GM06990 (cell line): ENCODE results near the gene ADAMTS9.

ENCODE experiments used
- DNase-seq: peaks from one replicate; pipeline ENCODE4 v3.0.0-alpha.2; 2011; ENCODE audit not compliant: insufficient read length; ENCODE audit errors: extremely low read depth
- H3K27me3 ChIP-seq: replicated peaks from 2 replicates; pipeline ENCODE4 v1.6.0; 2011; ENCODE audit warnings: low read length; ENCODE audit not compliant: control insufficient read depth, insufficient read depth
- H3K36me3 ChIP-seq: 2 replicates; pipeline ENCODE4 v1.5.1; 2011; ENCODE audit warnings: low read length; ENCODE audit not compliant: control insufficient read depth, insufficient read depth
- H3K4me3 ChIP-seq: replicated peaks from 2 replicates; pipeline ENCODE4 v1.5.1; 2011; ENCODE audit warnings: low read depth, mild to moderate bottlenecking, control low read depth, low read length
- TF ChIP-seq, protein P1 (sequence below): IDR thresholded peaks from 2 replicates; pipeline ENCODE4 v1.5.1; 2011; ENCODE audit warnings: low read length, control low read depth, mild to moderate bottlenecking, inconsistent platforms; ENCODE audit not compliant: insufficient read depth, poor library complexity, severe bottlenecking

ADAMTS9 gene

GRCh38 chr3:64552160-64552559, 135.6 kb downstream of the ADAMTS9 start:
- TF ChIP-seq, protein P1, sequence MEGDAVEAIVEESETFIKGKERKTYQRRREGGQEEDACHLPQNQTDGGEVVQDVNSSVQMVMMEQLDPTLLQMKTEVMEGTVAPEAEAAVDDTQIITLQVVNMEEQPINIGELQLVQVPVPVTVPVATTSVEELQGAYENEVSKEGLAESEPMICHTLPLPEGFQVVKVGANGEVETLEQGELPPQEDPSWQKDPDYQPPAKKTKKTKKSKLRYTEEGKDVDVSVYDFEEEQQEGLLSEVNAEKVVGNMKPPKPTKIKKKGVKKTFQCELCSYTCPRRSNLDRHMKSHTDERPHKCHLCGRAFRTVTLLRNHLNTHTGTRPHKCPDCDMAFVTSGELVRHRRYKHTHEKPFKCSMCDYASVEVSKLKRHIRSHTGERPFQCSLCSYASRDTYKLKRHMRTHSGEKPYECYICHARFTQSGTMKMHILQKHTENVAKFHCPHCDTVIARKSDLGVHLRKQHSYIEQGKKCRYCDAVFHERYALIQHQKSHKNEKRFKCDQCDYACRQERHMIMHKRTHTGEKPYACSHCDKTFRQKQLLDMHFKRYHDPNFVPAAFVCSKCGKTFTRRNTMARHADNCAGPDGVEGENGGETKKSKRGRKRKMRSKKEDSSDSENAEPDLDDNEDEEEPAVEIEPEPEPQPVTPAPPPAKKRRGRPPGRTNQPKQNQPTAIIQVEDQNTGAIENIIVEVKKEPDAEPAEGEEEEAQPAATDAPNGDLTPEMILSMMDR = no peak
- no peak for DNase-seq
- Histone ChIP-seq H3K36me3 (no peaks in the 10 kb centered on the region), H3K4me3 (no peak overlapping the region), H3K27me3 (no peaks in the 10 kb centered on the region)

DNA sequence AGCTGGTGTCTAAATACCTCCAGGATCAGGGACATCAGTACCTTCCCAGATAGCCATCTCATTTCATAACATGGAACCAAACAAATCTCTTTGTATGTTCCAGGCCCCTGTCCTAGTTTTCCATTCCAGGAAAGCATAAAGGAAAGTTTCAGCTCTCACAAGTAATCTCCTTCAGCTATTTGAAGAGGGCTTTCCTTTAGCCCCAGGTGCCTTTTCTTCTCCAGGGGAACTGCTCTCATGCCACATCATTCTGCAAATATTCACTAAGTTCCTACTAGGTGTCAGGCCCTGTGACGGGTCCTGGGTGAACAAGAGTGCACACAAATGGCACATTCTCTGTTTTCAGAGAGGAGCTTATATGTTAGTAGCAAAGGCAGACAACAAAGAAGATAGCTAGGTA, 136.1 kb downstream of the ADAMTS9 start:
- no peaks in the 10 kb centered on the region for H3K36me3 ChIP-seq
- DNase-seq = no peak
- no peak overlapping the region for H3K4me3 ChIP-seq
- H3K27me3 ChIP-seq = no peaks in the 10 kb centered on the region
- TF ChIP-seq, protein P1 = no peak

DNA sequence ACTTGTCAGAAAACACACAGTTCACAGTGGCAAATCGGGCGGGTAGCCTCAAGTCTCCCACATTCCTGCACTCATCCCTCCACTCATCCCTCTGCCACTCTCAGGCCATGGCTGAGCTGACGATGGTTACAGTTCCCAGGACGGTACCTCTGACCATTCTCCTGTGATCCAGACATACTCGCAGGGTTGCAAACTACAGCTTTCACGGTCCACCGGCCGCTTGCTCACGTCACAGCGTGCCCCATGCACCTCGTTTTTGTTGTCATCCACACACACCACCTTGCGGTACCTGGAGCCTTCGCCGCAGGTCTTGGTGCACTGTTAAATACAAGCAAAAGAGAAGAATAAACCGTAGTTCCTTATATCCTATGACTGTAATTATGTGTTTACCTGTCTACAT, 137.1 kb downstream of the ADAMTS9 start:
- no peak overlapping the region for H3K4me3 ChIP-seq
- DNase-seq = no peak
- TF ChIP-seq, protein P1 = no peak
- H3K27me3 ChIP-seq = no peaks in the 10 kb centered on the region
- H3K36me3 ChIP-seq = no peaks in the 10 kb centered on the region

GRCh38 chr3:64549869-64550268, 137.9 kb downstream of the ADAMTS9 start:
- Histone ChIP-seq H3K27me3 (no peaks in the 10 kb centered on the region), H3K36me3 (no peaks in the 10 kb centered on the region), H3K4me3 (no peak overlapping the region)
- DNase-seq = no peak
- TF ChIP-seq, protein P1 = no peak

DNA sequence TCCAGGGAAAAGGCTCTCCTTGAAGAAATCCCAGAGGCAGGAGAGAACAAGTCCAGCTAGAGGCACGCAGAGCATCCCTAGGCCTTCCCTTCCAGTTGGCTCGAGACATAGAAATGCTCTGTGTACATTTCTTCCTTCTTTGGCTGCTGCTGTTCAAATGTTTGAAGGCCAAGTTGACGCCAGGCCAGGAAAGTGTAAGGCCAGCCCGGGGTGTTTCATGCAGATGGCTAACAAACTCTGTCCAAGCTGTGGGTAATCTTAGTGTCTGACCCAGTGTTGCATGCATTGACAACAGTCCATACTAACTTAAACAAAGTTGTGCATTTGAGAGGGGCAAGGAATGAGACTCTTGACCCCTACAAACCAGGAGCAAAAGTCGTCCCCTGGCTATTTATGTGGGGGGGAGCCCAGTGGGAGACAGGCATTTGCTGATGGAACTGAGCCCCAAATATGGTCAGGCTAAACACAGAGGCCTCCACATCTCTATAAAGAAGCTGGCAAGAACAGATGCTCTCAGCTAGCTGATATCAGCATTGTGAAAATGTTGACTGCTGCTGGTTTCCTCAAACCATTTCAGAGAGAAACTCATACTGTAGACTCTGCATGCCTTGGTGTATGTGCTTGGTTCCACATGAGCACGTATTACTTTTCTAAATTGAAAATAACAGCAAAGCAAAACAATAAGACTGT, 139.5 kb downstream of the ADAMTS9 start:
- Histone ChIP-seq H3K4me3 (no peak overlapping the region), H3K27me3 (no peaks in the 10 kb centered on the region)
- no peak for DNase-seq

More for the DNA sequence above, 139.5 kb downstream of the ADAMTS9 start:
- TF ChIP-seq, protein P1 = no peak
- H3K36me3 ChIP-seq = no peaks in the 10 kb centered on the region
